Smooth muscle cell (in vitro differentiated cells): ENCODE data around the gene OLFML2B. TPM values are rescaled to one million over a fixed set of nuclear protein-coding genes. Genes with fewer than 3 reads are reported as not detected.

ENCODE experiments used
- DNase-seq: peaks from one replicate; lab custom pipeline; 2025; ENCODE audit not compliant: unreplicated experiment; lab: John Stamatoyannopoulos, UW
- H2AFZ ChIP-seq: fragments of 200-600 bp; sonication (generic); 2 replicates; pipeline ENCODE4 v1.6.0; 2016; ENCODE audit warnings: antibody characterized with exemption, low read depth, mild to moderate bottlenecking
- H3F3A ChIP-seq: fragments of 200-600 bp; sonication (generic); 2 replicates; pipeline ENCODE4 v1.6.0; 2017; ENCODE audit warnings: antibody characterized with exemption, low read depth
- H3K27ac ChIP-seq: fragments of 200-600 bp; sonication (generic); 2 replicates; pipeline ENCODE4 v1.5.1; 2016; ENCODE audit warnings: low read depth, mild to moderate bottlenecking
- H3K27me3 ChIP-seq: fragments of 200-600 bp; sonication (generic); 2 replicates; pipeline ENCODE4 v1.6.1; 2016; ENCODE audit warnings: low read depth, mild to moderate bottlenecking
- H3K36me3 ChIP-seq: fragments of 200-600 bp; sonication (generic); 2 replicates; pipeline ENCODE4 v1.5.1; 2016; ENCODE audit warnings: low read depth
- H3K4me1 ChIP-seq: fragments of 200-600 bp; sonication (generic); 2 replicates; pipeline ENCODE4 v1.5.1; 2016; ENCODE audit warnings: low read depth
- H3K4me2 ChIP-seq: fragments of 200-600 bp; sonication (generic); 2 replicates; pipeline ENCODE4 v1.6.0; 2016; ENCODE audit warnings: mild to moderate bottlenecking
- H3K4me3 ChIP-seq: fragments of 200-600 bp; sonication (generic); 2 replicates; pipeline ENCODE4 v1.5.1; 2016; ENCODE audit warnings: mild to moderate bottlenecking
- H3K79me2 ChIP-seq: fragments of 200-600 bp; sonication (generic); 2 replicates; pipeline ENCODE4 v1.6.0; 2016; ENCODE audit warnings: low read depth, mild to moderate bottlenecking
- H3K9ac ChIP-seq: fragments of 200-600 bp; sonication (generic); 2 replicates; pipeline ENCODE4 v1.6.0; 2016; ENCODE audit warnings: low read depth
- H3K9me3 ChIP-seq: fragments of 200-600 bp; sonication (generic); replicated peaks from 2 replicates; pipeline ENCODE4 v1.5.1; 2016; ENCODE audit warnings: low read depth
- H4K20me1 ChIP-seq: fragments of 200-600 bp; sonication (generic); 2 replicates; pipeline ENCODE4 v1.6.0; 2016; ENCODE audit warnings: low read depth
- WGBS: methylation state at CpG from one replicate; pipeline ENCODE4 v1.1.7; 2016; ENCODE audit warnings: low lambda C conversion rate; 5-methylcytosine and 5-hydroxymethylcytosine counted together
- polyA plus RNA-seq: library from polyadenylated mRNA; unstranded; fragments of >200 nt; fragmentation: Nextera tagmentation; extraction: Ambion mirVana; gene quantifications from 2 replicates; pipeline ENCODE4 v1.2.1, GENCODE V29; 2016
- total RNA-seq: library from RNA; depleted of rRNA; stranded (reverse); fragments of >200 nt; gene quantifications from 2 replicates; pipeline ENCODE4 v1.2.3, GENCODE V29; 2014
- TF ChIP-seq, protein P1 (sequence below): fragments of 200-600 bp; sonication (generic); IDR thresholded peaks from 2 replicates; pipeline ENCODE4 v1.5.1; 2017; ENCODE audit warnings: borderline replicate concordance, mild to moderate bottlenecking, antibody characterized with exemption; ENCODE audit not compliant: insufficient read depth, poor library complexity, severe bottlenecking

The OLFML2B gene
- total and polyA plus RNA-seq, 2 experiments from 2014 or later = 5.9 to 9.7 TPM

DNA sequence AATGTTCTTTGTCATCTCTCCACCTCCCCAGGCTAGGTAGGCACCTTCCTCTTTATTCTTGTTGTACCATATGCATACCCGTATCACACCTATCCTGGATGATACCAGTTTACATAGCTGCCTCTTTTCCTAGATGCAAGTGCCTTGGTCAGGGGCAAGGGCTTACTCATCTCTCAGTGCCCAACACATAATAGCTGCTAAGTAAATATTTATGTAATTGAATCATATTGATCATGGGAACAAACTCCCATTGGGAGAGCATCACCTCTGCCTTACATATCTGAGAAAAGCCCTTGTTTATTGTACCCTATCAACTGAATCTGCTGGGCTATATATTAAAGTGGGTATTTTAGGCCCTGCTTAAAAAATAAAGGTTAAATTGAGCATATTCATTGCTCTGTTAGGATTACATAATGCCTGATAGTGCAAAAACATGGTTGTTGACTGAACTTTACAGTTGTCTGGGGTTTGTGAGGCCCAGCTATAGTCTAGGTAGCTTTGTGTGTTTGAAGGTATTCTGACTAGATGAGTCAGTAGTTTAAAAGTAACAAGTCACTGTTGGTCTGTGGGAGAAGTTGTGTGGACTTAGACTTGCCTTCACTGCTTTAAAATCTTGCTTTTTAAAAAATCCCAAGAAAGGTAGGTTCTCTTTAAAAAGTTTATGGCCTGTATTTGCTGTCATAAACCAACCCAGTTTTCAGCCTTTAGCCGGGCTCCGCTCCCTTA is 82.6 kb downstream of the OLFML2B start:
- Histone ChIP-seq H3K4me3 (no peak overlapping the region), H3K27me3 (no peaks in the 10 kb centered on the region), H3K36me3 (no peaks in the 10 kb centered on the region), H3K4me2 (no peak overlapping the region), H3F3A (no peaks in the 10 kb centered on the region), H3K27ac (peak overlapping the region; percentile 30), H3K9me3 (no peaks in the 10 kb centered on the region), H4K20me1 (no peaks in the 10 kb centered on the region), H3K79me2 (no peaks in the 10 kb centered on the region), H3K9ac (no peak overlapping the region), H2AFZ (no peak overlapping the region), H3K4me1 (no peaks in the 10 kb centered on the region)
- WGBS = 73% methylated on average over 3 of the region's 3 CpGs
- no peak for DNase-seq
- TF ChIP-seq, protein P1, sequence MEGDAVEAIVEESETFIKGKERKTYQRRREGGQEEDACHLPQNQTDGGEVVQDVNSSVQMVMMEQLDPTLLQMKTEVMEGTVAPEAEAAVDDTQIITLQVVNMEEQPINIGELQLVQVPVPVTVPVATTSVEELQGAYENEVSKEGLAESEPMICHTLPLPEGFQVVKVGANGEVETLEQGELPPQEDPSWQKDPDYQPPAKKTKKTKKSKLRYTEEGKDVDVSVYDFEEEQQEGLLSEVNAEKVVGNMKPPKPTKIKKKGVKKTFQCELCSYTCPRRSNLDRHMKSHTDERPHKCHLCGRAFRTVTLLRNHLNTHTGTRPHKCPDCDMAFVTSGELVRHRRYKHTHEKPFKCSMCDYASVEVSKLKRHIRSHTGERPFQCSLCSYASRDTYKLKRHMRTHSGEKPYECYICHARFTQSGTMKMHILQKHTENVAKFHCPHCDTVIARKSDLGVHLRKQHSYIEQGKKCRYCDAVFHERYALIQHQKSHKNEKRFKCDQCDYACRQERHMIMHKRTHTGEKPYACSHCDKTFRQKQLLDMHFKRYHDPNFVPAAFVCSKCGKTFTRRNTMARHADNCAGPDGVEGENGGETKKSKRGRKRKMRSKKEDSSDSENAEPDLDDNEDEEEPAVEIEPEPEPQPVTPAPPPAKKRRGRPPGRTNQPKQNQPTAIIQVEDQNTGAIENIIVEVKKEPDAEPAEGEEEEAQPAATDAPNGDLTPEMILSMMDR = no peak

DNA sequence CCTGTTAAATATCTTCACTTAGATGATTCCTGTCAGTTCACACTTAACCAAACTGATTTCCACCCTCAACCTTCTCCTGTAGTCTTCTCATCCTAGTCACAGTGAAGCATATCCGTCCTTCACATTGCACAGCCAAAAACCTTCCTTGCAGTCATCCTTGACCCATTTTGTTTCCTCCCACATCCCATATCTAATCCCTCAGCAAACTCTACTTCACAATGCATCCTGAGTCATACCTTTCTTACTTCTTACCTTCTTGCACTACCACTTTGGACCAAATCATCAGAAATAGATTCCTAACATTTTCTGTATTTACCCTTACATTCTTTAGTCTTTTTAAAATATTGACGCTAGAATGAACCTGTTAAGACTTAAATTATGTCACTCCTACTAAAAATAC is 86.9 kb downstream of the OLFML2B start:
- no peak overlapping the region for H3K4me2 ChIP-seq
- TF ChIP-seq, protein P1 = no peak
- H3K27ac ChIP-seq = no peak overlapping the region
- no peak overlapping the region for H3K4me3 ChIP-seq
- no peaks in the 10 kb centered on the region for H4K20me1 ChIP-seq
- H3K9me3 ChIP-seq = no peaks in the 10 kb centered on the region
- H2AFZ ChIP-seq = no peak overlapping the region
- WGBS = 98% methylated on average over 2 of the region's 2 CpGs
- no peaks in the 10 kb centered on the region for H3K79me2 ChIP-seq
- no peak for DNase-seq
- no peaks in the 10 kb centered on the region for H3K36me3 ChIP-seq
- no peak overlapping the region for H3K9ac ChIP-seq
- no peaks in the 10 kb centered on the region for H3K27me3 ChIP-seq
- H3F3A ChIP-seq = no peaks in the 10 kb centered on the region
- H3K4me1 ChIP-seq = no peaks in the 10 kb centered on the region

DNA sequence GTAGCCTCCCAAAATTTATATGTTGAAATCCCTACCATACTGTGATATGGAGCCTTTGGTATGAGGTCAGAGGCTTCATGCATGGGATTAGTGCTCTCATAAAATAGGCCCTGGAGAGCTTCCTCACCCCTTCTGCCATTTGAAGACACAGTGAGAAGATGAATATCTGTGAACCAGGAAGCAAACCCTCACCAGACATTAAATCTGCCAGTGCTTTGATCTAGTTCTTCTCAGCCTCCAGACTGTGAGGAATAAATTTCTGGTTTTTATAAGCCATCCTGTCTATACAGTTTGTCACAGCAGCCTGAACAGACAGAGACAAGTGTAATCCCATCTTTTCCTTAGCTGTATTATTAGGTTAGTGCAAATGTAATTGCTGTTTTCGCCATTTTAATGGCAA is 88.4 kb downstream of the OLFML2B start:
- Histone ChIP-seq H3F3A (no peaks in the 10 kb centered on the region), H3K9me3 (no peaks in the 10 kb centered on the region), H2AFZ (no peak overlapping the region), H4K20me1 (no peaks in the 10 kb centered on the region), H3K4me2 (no peak overlapping the region), H3K4me3 (no peak overlapping the region), H3K4me1 (no peaks in the 10 kb centered on the region), H3K27ac (no peak overlapping the region), H3K36me3 (no peaks in the 10 kb centered on the region), H3K27me3 (no peaks in the 10 kb centered on the region), H3K79me2 (no peaks in the 10 kb centered on the region), H3K9ac (no peak overlapping the region)
- DNase-seq = no peak
- TF ChIP-seq, protein P1 = no peak
- 87% methylated on average over 1 of the region's 1 CpG for WGBS
